B cell (primary cell): ENCODE measurements around the gene HCFC1.

Source experiments
- EZH2 ChIP-seq: IDR thresholded peaks from 2 replicates; pipeline ENCODE4 v1.6.1; 2012; ENCODE audit warnings: borderline replicate concordance, low read depth, mild to moderate bottlenecking, moderate library complexity, low read length; ENCODE audit not compliant: insufficient read depth, poor library complexity, severe bottlenecking
- TF ChIP-seq, protein P1 (sequence below): fragments of 200-600 bp; IDR thresholded peaks from one replicate; pipeline ENCODE4 v1.8.0; 2022; ENCODE audit warnings: antibody characterized with exemption, mild to moderate bottlenecking

DNA sequence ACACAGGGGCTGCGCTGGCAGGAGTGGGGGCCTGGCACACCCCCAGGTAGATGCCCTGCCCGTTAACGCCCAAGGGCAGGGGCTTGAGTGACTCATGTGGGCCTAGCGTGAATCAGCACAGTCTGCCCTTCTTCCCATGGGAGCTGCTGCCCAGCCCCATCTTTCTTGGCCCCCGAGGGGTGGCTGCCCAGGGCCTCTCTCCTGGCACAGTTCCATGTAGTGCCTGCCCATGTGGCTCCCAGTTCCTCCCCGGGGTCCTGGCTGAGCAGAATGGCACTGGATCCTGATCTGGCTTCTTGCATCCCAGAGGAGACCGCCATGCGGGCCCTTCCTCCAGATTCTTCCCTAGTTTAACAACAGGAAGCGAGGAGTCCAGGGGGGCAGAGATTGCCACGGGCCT is 69.2 kb downstream of the HCFC1 start:
- TF ChIP-seq EZH2, result no peak
- TF ChIP-seq, protein P1, sequence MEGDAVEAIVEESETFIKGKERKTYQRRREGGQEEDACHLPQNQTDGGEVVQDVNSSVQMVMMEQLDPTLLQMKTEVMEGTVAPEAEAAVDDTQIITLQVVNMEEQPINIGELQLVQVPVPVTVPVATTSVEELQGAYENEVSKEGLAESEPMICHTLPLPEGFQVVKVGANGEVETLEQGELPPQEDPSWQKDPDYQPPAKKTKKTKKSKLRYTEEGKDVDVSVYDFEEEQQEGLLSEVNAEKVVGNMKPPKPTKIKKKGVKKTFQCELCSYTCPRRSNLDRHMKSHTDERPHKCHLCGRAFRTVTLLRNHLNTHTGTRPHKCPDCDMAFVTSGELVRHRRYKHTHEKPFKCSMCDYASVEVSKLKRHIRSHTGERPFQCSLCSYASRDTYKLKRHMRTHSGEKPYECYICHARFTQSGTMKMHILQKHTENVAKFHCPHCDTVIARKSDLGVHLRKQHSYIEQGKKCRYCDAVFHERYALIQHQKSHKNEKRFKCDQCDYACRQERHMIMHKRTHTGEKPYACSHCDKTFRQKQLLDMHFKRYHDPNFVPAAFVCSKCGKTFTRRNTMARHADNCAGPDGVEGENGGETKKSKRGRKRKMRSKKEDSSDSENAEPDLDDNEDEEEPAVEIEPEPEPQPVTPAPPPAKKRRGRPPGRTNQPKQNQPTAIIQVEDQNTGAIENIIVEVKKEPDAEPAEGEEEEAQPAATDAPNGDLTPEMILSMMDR, result no peak
